Kidney (tissue), 14 donors: ENCODE measurements around the gene ZNF746. TPM values are rescaled to one million over a fixed set of nuclear protein-coding genes. Genes with fewer than 3 reads are reported as not detected.

Source experiments
- DNase-seq, 5 donors: peaks; one replicate each; pipeline ENCODE4 v3.0.0-alpha.2; 2013 to 2020
- FAIRE-seq: peaks from 2 replicates; lab custom pipeline; 2012; peaks lifted over from hg19 to GRCh38; lab: Jason Lieb, UNC
- H3K27ac ChIP-seq, 2 donors: one replicate each; pipeline ENCODE4 v1.7.0; 2013; ENCODE audit warnings: low read depth in 2 of 2, low read length in 2 of 2, inconsistent platforms in 1 of 2
- H3K27me3 ChIP-seq: one replicate; pipeline ENCODE4 v1.7.1; 2013; ENCODE audit warnings: low read length, inconsistent platforms; ENCODE audit not compliant: control insufficient read depth, insufficient read depth
- H3K36me3 ChIP-seq, 3 donors: one replicate each; pipeline versions ENCODE4 v1.7.0 to v1.7.1; 2013; ENCODE audit warnings: low read length in 3 of 3, control low read depth in 1 of 3, inconsistent platforms in 1 of 3; ENCODE audit not compliant: insufficient read depth in 3 of 3, control insufficient read depth in 2 of 3
- H3K4me1 ChIP-seq, 3 donors: one replicate each; pipeline versions ENCODE4 v1.7.0 to v1.7.1; 2013; ENCODE audit warnings: low read length in 3 of 3, inconsistent platforms in 1 of 3, low read depth in 1 of 3; ENCODE audit not compliant: control insufficient read depth in 2 of 3, insufficient read depth in 2 of 3
- H3K4me3 ChIP-seq, 3 donors: one replicate each; pipeline versions ENCODE4 v1.7.0 to v1.8.1; 2013; ENCODE audit warnings: low read length in 3 of 3, control low read depth in 1 of 3, inconsistent platforms in 1 of 3
- H3K9ac ChIP-seq, 3 donors: one replicate each; pipeline versions ENCODE4 v1.7.0 to v1.7.1; 2013; ENCODE audit warnings: low read length in 3 of 3, control low read depth in 1 of 3, inconsistent platforms in 1 of 3
- H3K9me3 ChIP-seq, 3 donors: one replicate each; pipeline versions ENCODE4 v1.7.0 to v1.7.1; 2013; ENCODE audit warnings: low read length in 3 of 3, control low read depth in 1 of 3, inconsistent platforms in 1 of 3; ENCODE audit not compliant: control insufficient read depth in 2 of 3, insufficient read depth in 1 of 3
- CTCF ChIP-seq: IDR thresholded peaks from 3 replicates; pipeline ENCODE4 v1.5.1; 2012; ENCODE audit warnings: mild to moderate bottlenecking, moderate library complexity, borderline replicate concordance; ENCODE audit not compliant: insufficient read depth; ENCODE audit errors: extremely low read depth
- intact Hi-C: fragments of 100-400 bp; cut with DNase I; formaldehyde crosslinking; loops from one replicate; pipeline ENCODE4 v1.11.1; 2022
- polyA plus RNA-seq: library from polyadenylated mRNA; stranded (reverse); fragments of 350-450 nt; fragmentation: Illumina TruSeq; extraction: RNeasy Lipid Tissue Mini Kit (QIAGEN cat#74804); gene quantifications from one replicate; pipeline ENCODE4 v1.2.3, GENCODE V29; 2014; ENCODE audit warnings: low read depth, low replicate concordance; ENCODE audit not compliant: insufficient read depth
- total RNA-seq: library from RNA; stranded (reverse); fragmentation: NEBNext Ultra II Directional; extraction: Animal tissue kit (Norgen Biotek cat#: 25700); gene quantifications from one replicate; pipeline ENCODE4 v1.2.1, GENCODE V29; 2021
- donor health status: control.
- donor health status: control.
- donor health status: control.
- donor health status: control.
- donor health status: control.
- donor health status: DM: yes; HTN: yes; CAD: no.
- donor health status: Normal renal cell carcinoma (clear cell type).

ZNF746 gene
- total and polyA plus RNA-seq, 2 donors from 2014 or later, result 6.8 to 17.3 TPM

- TF ChIP-seq CTCF, result no peak
- Histone ChIP-seq H3K9me3 (peaks cover 0 to 27% (median 10%) of the 10 kb centered on the region in 3 donors), H3K4me1 (no peaks in the 10 kb centered on the region), H3K27me3 (no peaks in the 10 kb centered on the region), H3K9ac (no peak overlapping the region), H3K4me3 (no peak overlapping the region), H3K27ac (no peak overlapping the region), H3K36me3 (no peaks in the 10 kb centered on the region)
- intact Hi-C loops, result no loop called here
- no peak for FAIRE-seq
- DNase-seq, result no peak
Measured at GRCh38 chr7:149525280-149525679, 27.7 kb upstream of the ZNF746 start.

- peaks cover 0 to 18% (median 7%) of the 10 kb centered on the region in 3 donors for H3K9me3 ChIP-seq
- no peak for TF ChIP-seq CTCF
- no peaks in the 10 kb centered on the region for H3K4me1 ChIP-seq
- H3K36me3 ChIP-seq, result no peaks in the 10 kb centered on the region
- intact Hi-C loops, result no loop called here
- H3K9ac ChIP-seq, result no peak overlapping the region
- H3K27ac ChIP-seq, result no peak overlapping the region
- DNase-seq (no peak), FAIRE-seq (no peak)
- H3K27me3 ChIP-seq, result no peaks in the 10 kb centered on the region
- H3K4me3 ChIP-seq, result no peak overlapping the region
Measured at GRCh38 chr7:149524394-149524793, 26.8 kb upstream of the ZNF746 start.

- Histone ChIP-seq H3K27ac (no peak overlapping the region), H3K9me3 (peaks cover 0 to 22% (median 5%) of the 10 kb centered on the region in 3 donors), H3K9ac (no peak overlapping the region), H3K27me3 (no peaks in the 10 kb centered on the region), H3K4me3 (no peak overlapping the region), H3K36me3 (no peaks in the 10 kb centered on the region), H3K4me1 (no peaks in the 10 kb centered on the region)
- TF ChIP-seq CTCF, result no peak
- intact Hi-C loops, result no loop called here
- DNase-seq, result no peak
- no peak for FAIRE-seq
Measured at GRCh38 chr7:149510248-149510647, 12.6 kb upstream of the ZNF746 start.

- FAIRE-seq, result no peak
Measured at GRCh38 chr7:149509774-149510173, 12.2 kb upstream of the ZNF746 start.

More at GRCh38 chr7:149509774-149510173, 12.2 kb upstream of the ZNF746 start:
- Histone ChIP-seq H3K27me3 (no peaks in the 10 kb centered on the region), H3K9me3 (peaks cover 0 to 22% (median 5%) of the 10 kb centered on the region in 3 donors), H3K4me1 (no peaks in the 10 kb centered on the region), H3K36me3 (no peaks in the 10 kb centered on the region), H3K4me3 (no peak overlapping the region), H3K27ac (no peak overlapping the region), H3K9ac (no peak overlapping the region)
- intact Hi-C loops, result no loop called here
- TF ChIP-seq CTCF, result no peak
- no peak for DNase-seq
